A673 (cell line): ENCODE measurements around the gene CDADC1.

Source experiments
- EZH2 ChIP-seq: fragments of 200-600 bp; sonication (generic); IDR thresholded peaks from 2 replicates; pipeline ENCODE4 v1.6.1; 2017; ENCODE audit warnings: borderline replicate concordance, low read depth, mild to moderate bottlenecking, mixed read lengths, antibody characterized with exemption, low read length; ENCODE audit not compliant: poor library complexity, severe bottlenecking
- TF ChIP-seq, protein P1 (sequence below): fragments of 300-800, 200-600 bp; sonication (generic); conservative IDR thresholded peaks from 2 replicates; pipeline ENCODE4 v1.5.1; 2017; ENCODE audit warnings: low read depth, mild to moderate bottlenecking, antibody characterized with exemption, low read length, moderate library complexity, mixed read lengths

DNA sequence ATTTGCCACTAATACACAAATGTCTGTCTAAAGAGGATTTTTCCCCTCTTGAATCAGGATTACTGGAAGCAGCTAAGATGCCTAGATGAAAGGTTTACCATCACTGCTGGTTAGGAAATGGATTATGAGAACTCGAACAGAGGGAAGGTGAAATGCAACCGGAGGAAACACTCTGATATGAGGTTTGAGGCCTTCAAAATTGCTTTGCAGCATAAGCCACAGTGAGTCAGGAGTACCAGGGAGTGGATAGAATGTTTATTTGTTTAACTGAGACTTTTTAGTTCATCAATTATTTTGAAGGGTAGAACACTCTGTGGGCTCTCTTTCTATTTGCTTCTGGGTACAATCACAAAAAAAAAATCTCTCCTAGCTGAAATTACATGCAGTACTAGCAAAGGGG lies 18.1 kb downstream of the CDADC1 start:
- TF ChIP-seq, protein P1, sequence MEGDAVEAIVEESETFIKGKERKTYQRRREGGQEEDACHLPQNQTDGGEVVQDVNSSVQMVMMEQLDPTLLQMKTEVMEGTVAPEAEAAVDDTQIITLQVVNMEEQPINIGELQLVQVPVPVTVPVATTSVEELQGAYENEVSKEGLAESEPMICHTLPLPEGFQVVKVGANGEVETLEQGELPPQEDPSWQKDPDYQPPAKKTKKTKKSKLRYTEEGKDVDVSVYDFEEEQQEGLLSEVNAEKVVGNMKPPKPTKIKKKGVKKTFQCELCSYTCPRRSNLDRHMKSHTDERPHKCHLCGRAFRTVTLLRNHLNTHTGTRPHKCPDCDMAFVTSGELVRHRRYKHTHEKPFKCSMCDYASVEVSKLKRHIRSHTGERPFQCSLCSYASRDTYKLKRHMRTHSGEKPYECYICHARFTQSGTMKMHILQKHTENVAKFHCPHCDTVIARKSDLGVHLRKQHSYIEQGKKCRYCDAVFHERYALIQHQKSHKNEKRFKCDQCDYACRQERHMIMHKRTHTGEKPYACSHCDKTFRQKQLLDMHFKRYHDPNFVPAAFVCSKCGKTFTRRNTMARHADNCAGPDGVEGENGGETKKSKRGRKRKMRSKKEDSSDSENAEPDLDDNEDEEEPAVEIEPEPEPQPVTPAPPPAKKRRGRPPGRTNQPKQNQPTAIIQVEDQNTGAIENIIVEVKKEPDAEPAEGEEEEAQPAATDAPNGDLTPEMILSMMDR: no peak
- TF ChIP-seq EZH2: no peak
